GM12872 (cell line): ENCODE measurements around the gene GRIP2.

Experiments
- CTCF ChIP-seq: IDR thresholded peaks from 3 replicates; pipeline ENCODE4 v1.5.1; 2011; ENCODE audit warnings: low read depth, mild to moderate bottlenecking, low read length, moderate library complexity; ENCODE audit not compliant: insufficient read depth

GRIP2 gene

GRCh38 chr3:14544282-14545250, 4.4 kb upstream of the GRIP2 start:
- no peak for TF ChIP-seq CTCF

GRCh38 chr3:14543446-14543845, 3.3 kb upstream of the GRIP2 start:
- TF ChIP-seq CTCF = no peak

GRCh38 chr3:14542656-14543055, 2.5 kb upstream of the GRIP2 start:
- no peak for TF ChIP-seq CTCF

GRCh38 chr3:14541646-14542045, 1.5 kb upstream of the GRIP2 start:
- no peak for TF ChIP-seq CTCF

GRCh38 chr3:14540821-14541385, 761 bp upstream of the GRIP2 start:
- TF ChIP-seq CTCF = no peak

GRCh38 chr3:14539384-14539741, 779 bp downstream of the GRIP2 start:
- no peak for TF ChIP-seq CTCF

GRCh38 chr3:14538451-14539088, 1.6 kb downstream of the GRIP2 start:
- no peak for TF ChIP-seq CTCF
